Gastrocnemius medialis (tissue), 4 donors: ENCODE data around the gene IGLL5. TPM values are rescaled to one million over a fixed set of nuclear protein-coding genes. Genes with fewer than 3 reads are reported as not detected.

ENCODE experiments used
- ATAC-seq, 2 donors: fragments of 150-250 bp; one replicate each; pipeline ENCODE4 v1.9.1; 2016
- DNase-seq, 2 donors: peaks; one replicate each; pipeline ENCODE4 v3.0.0-alpha.2; 2019
- H3K27ac ChIP-seq, 4 donors: fragments of 200-600 bp; sonication (generic); 1 replicate in 1 of 4; 2 replicates in 3 of 4; pipeline ENCODE4 v1.5.1; 2016 to 2018; ENCODE audit warnings: mild to moderate bottlenecking in 2 of 4, moderate library complexity in 1 of 4
- H3K27me3 ChIP-seq, 3 donors: fragments of 200-600 bp; sonication (generic) in 2 of 3; 1 replicate in 1 of 3; 2 replicates in 2 of 3; pipeline versions ENCODE4 v1.5.1 to v1.6.0; 2016 to 2019; ENCODE audit warnings: mild to moderate bottlenecking in 1 of 3, moderate library complexity in 1 of 3
- H3K36me3 ChIP-seq, 2 donors: fragments of 200-600 bp; sonication (generic) in 1 of 2; one replicate each; pipeline ENCODE4 v1.5.1; 2017 to 2018
- H3K4me1 ChIP-seq, 2 donors: fragments of 200-600 bp; sonication (generic) in 1 of 2; one replicate each; pipeline ENCODE4 v1.5.1; 2016 to 2017; ENCODE audit warnings: mild to moderate bottlenecking in 2 of 2
- H3K4me3 ChIP-seq, 4 donors: fragments of 200-600 bp; sonication (generic) in 3 of 4; 1 replicate in 1 of 4; 2 replicates in 3 of 4; pipeline ENCODE4 v1.5.1; 2016 to 2019; ENCODE audit warnings: mild to moderate bottlenecking in 2 of 4
- H3K9me3 ChIP-seq, 3 donors: fragments of 200-600 bp; sonication (generic) in 2 of 3; 1 replicate in 1 of 3; 2 replicates in 2 of 3; pipeline ENCODE4 v1.5.1; 2016 to 2019
- CTCF ChIP-seq, 5 experiments: fragments of 450-650 bp in 3 of 5; fragments of 200-600 bp in 2 of 5; sonication (generic) in 2 of 5; IDR thresholded peaks in 4 of 5; conservative IDR thresholded peaks in 1 of 5; 1 replicate in 4 of 5; 2 replicates in 1 of 5; pipeline ENCODE4 v1.5.1; 2016 to 2019; ENCODE audit warnings: antibody characterized with exemption in 5 of 5, mild to moderate bottlenecking in 3 of 5, moderate library complexity in 3 of 5
- POLR2A ChIP-seq, 2 donors: fragments of 450-650 bp; IDR thresholded peaks; one replicate each; pipeline ENCODE4 v1.6.1; 2017; ENCODE audit warnings: antibody characterized with exemption in 2 of 2, mild to moderate bottlenecking in 2 of 2, moderate library complexity in 2 of 2
- in situ Hi-C, 4 donors: fragments of 200-750 bp; cut with MboI; loops; one replicate each; pipeline versions ENCODE4 v1.15.0 to v1.8.0; 2017; ENCODE audit warnings: low sequenced_read_pairs in 4 of 4
- intact Hi-C: fragments of 100-400 bp; cut with DNase I; formaldehyde crosslinking; loops from one replicate; pipeline ENCODE4 v1.15.1; 2023; ENCODE audit warnings: low total_unique reads
- total RNA-seq, 4 donors: library from RNA; depleted of rRNA; stranded (reverse); fragments of >200 nt; gene quantifications; one replicate each; pipeline versions ENCODE4 v1.1.0 to v1.2.3, GENCODE V29; 2016

The IGLL5 gene
- total RNA-seq, 4 donors from 2014 or later = 0.49 TPM; not detected in 3

- no peaks in the 10 kb centered on the region for H3K27me3 ChIP-seq
- H3K4me3 ChIP-seq = no peak overlapping the region
- no peaks in the 10 kb centered on the region for H3K4me1 ChIP-seq
- H3K9me3 ChIP-seq = no peaks in the 10 kb centered on the region
- DNase-seq (no peak), ATAC-seq (no peak)
- in situ Hi-C loops (no loop called here), intact Hi-C loops (no loop called here)
- TF ChIP-seq CTCF (IDR thresholded peaks at IDR 0.05 in 4 of 5, conservative IDR thresholded peaks at IDR 0.05 in 1 of 5) (no peak), POLR2A (IDR thresholded peaks at IDR 0.05) (no peak)
- H3K27ac ChIP-seq = no peak overlapping the region
- no peaks in the 10 kb centered on the region for H3K36me3 ChIP-seq
Measured at GRCh38 chr22:22937894-22938480, 50.4 kb downstream of the IGLL5 start.

- intact Hi-C loops = no loop called here
- in situ Hi-C loops = no loop called here
- no peaks in the 10 kb centered on the region for H3K9me3 ChIP-seq
- H3K27ac ChIP-seq = no peak overlapping the region
- TF ChIP-seq CTCF (IDR thresholded peaks at IDR 0.05 in 4 of 5, conservative IDR thresholded peaks at IDR 0.05 in 1 of 5) (no peak), POLR2A (IDR thresholded peaks at IDR 0.05) (no peak)
- ATAC-seq (no peak), DNase-seq (no peak)
- H3K4me3 ChIP-seq = no peak overlapping the region
- H3K36me3 ChIP-seq = no peaks in the 10 kb centered on the region
- H3K27me3 ChIP-seq = no peaks in the 10 kb centered on the region
- no peaks in the 10 kb centered on the region for H3K4me1 ChIP-seq
Measured at GRCh38 chr22:22938672-22939587, 51.3 kb downstream of the IGLL5 start.

GRCh38 chr22:22939588-22940368 is 52.2 kb downstream of the IGLL5 start:
- in situ Hi-C loops = no loop called here
- Histone ChIP-seq H3K27me3 (no peaks in the 10 kb centered on the region), H3K4me1 (no peaks in the 10 kb centered on the region), H3K27ac (no peak overlapping the region), H3K4me3 (no peak overlapping the region), H3K36me3 (no peaks in the 10 kb centered on the region), H3K9me3 (no peaks in the 10 kb centered on the region)
- TF ChIP-seq CTCF (IDR thresholded peaks at IDR 0.05 in 4 of 5, conservative IDR thresholded peaks at IDR 0.05 in 1 of 5) (no peak), POLR2A (IDR thresholded peaks at IDR 0.05) (no peak)
- DNase-seq (no peak), ATAC-seq (no peak)
- intact Hi-C loops = no loop called here

- DNase-seq = no peak
- in situ Hi-C loops = no loop called here
- intact Hi-C loops = no loop called here
Measured at GRCh38 chr22:22940961-22941605, 53.5 kb downstream of the IGLL5 start.

More at GRCh38 chr22:22940961-22941605, 53.5 kb downstream of the IGLL5 start:
- Histone ChIP-seq H3K27me3 (no peaks in the 10 kb centered on the region), H3K4me3 (no peak overlapping the region), H3K9me3 (no peaks in the 10 kb centered on the region), H3K27ac (no peak overlapping the region), H3K4me1 (no peaks in the 10 kb centered on the region), H3K36me3 (no peaks in the 10 kb centered on the region)
- TF ChIP-seq POLR2A (IDR thresholded peaks at IDR 0.05) = no peak
- no peak for TF ChIP-seq CTCF (IDR thresholded peaks at IDR 0.05 in 4 of 5, conservative IDR thresholded peaks at IDR 0.05 in 1 of 5)
- ATAC-seq = no peak
